BLaER1 treated with 17β-estradiol and CSF1 and Interleukin-3, amounts not matched to agents 10 nM and 100 nM (cell line): ENCODE measurements around the gene HLA-DMA.

Source experiments
- H3K27ac ChIP-seq, 11 experiments: shearing (Covaris generic); formaldehyde crosslinking; 2 replicates each; pipeline ENCODE4 v1.8.1; 2022
- H3K27me3 ChIP-seq, 11 experiments: shearing (Covaris generic); formaldehyde crosslinking; 2 replicates each; pipeline ENCODE4 v1.8.1; 2022
- H3K36me3 ChIP-seq, 11 experiments: shearing (Covaris generic); formaldehyde crosslinking; 2 replicates each; pipeline ENCODE4 v1.8.1; 2022
- H3K4me1 ChIP-seq, 10 experiments: shearing (Covaris generic); formaldehyde crosslinking; 2 replicates each; pipeline ENCODE4 v1.8.1; 2022
- H3K4me2 ChIP-seq, 11 experiments: shearing (Covaris generic); formaldehyde crosslinking; 2 replicates each; pipeline ENCODE4 v1.8.1; 2022
- H3K4me3 ChIP-seq, 10 experiments: shearing (Covaris generic); formaldehyde crosslinking; 2 replicates each; pipeline ENCODE4 v1.8.1; 2022
- H3K9ac ChIP-seq, 11 experiments: shearing (Covaris generic); formaldehyde crosslinking; 2 replicates each; pipeline ENCODE4 v1.8.1; 2022
- H3K9me3 ChIP-seq, 11 experiments: shearing (Covaris generic); formaldehyde crosslinking; replicated peaks in 1 of 11; 2 replicates each; pipeline ENCODE4 v1.8.1; 2022
- H4K20me1 ChIP-seq, 11 experiments: shearing (Covaris generic); formaldehyde crosslinking; 2 replicates each; pipeline ENCODE4 v1.8.1; 2022
- Cebpa-rat ChIP-seq, 11 experiments: shearing (Covaris generic); IDR thresholded peaks; 2 replicates each; pipeline ENCODE4 v1.8.1; 2022

Gene HLA-DMA

GRCh38 chr6:32952817-32953739, at the start of gene HLA-DMA:
Gene HLA-DMA, minus strand, starts transcription at chr6:32953097. Its CDS starts 61 bp downstream, at chr6:32953036.
- peak within 1 kb of the TSS; percentile 76 to 98 (median 92) for H3K4me2 ChIP-seq
- H3K9me3 ChIP-seq, result no peaks in the 10 kb centered on the region
- H3K4me1 ChIP-seq, result peaks cover 77 to 83% (median 79%) of the 10 kb centered on the region in 10 experiments
- H3K36me3 ChIP-seq, result peaks cover 8 to 27% (median 19%) of the 10 kb centered on the region in 11 experiments; a peak in 17 of 22 replicates
- no peak for TF ChIP-seq Cebpa-rat (IDR thresholded peaks at IDR 0.05)
- H3K27me3 ChIP-seq, result no peaks in the 10 kb centered on the region
- peak within 1 kb of the TSS; percentile 75 to 91 (median 82) for H3K27ac ChIP-seq
- peaks cover 0 to 9% (median 0%) of the 10 kb centered on the region in 11 experiments; a peak in 4 of 22 replicates for H4K20me1 ChIP-seq
- peak within 1 kb of the TSS; percentile 59 to 74 (median 64) for H3K4me3 ChIP-seq
- H3K9ac ChIP-seq, result peak within 1 kb of the TSS; percentile 66 to 86 (median 79)

DNA sequence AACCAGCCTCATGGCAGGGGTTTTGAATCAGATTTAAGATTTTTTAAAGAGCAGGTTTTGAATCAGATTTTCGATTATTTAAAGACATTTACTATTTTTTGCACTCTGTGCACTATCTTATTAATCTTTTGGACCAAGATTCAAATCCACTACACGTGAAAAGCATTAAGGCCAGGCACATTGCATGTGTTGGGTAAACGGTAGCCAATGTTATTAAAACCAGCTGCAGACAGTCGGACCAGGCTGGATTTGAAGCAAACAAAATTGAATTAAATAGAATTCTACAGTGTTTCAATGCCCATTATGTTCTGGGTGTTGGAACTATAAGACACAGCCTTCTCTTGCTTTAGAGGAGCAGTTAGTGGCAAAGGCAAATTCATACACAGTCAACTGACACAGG, 48.8 kb upstream of the HLA-DMA start:
- no peak overlapping the region for H3K4me2 ChIP-seq
- peaks cover 0 to 15% (median 12%) of the 10 kb centered on the region in 11 experiments; a peak in 13 of 22 replicates for H3K36me3 ChIP-seq
- H3K27me3 ChIP-seq, result no peaks in the 10 kb centered on the region
- H3K4me1 ChIP-seq, result peaks cover under 1 to 10% (median 9%) of the 10 kb centered on the region in 10 experiments; a peak in 15 of 20 replicates
- H3K4me3 ChIP-seq, result no peak overlapping the region
- H3K9ac ChIP-seq, result no peak overlapping the region
- no peaks in the 10 kb centered on the region for H3K9me3 ChIP-seq
- H4K20me1 ChIP-seq, result no peaks in the 10 kb centered on the region
- no peak overlapping the region for H3K27ac ChIP-seq
- TF ChIP-seq Cebpa-rat (IDR thresholded peaks at IDR 0.05), result no peak

DNA sequence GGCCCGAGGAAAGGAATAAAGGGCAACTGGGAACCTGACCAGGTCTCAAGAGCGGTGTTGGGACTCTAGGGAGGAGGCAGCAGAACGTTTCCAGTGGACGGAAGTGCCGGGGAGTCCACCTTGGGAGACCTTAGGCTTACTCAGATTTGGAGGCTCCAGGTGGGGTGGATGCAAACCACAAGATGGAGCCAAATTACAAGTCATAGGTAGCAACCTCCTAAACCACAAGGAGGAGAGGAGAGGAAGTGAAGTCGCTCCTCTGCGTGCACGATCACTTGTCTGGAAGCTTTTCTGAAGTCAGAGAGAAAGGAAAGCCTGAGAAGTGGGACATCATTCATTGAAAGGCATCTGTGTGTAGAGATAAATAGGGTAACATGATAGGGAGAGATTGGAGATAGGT, 47.2 kb upstream of the HLA-DMA start:
- Histone ChIP-seq H3K36me3 (no peaks in the 10 kb centered on the region; a peak in 1 of 22 replicates), H3K27me3 (no peaks in the 10 kb centered on the region), H3K9me3 (no peaks in the 10 kb centered on the region), H4K20me1 (no peaks in the 10 kb centered on the region), H3K4me2 (peak overlapping the region in 10 of 11 experiments; percentile 1 to 45 (median 14); a peak in 13 of 22 replicates), H3K4me3 (no peak overlapping the region), H3K9ac (no peak overlapping the region), H3K27ac (no peak overlapping the region), H3K4me1 (peaks cover 0 to 10% (median 9%) of the 10 kb centered on the region in 10 experiments; a peak in 14 of 20 replicates)
- TF ChIP-seq Cebpa-rat (IDR thresholded peaks at IDR 0.05), result no peak

- no peaks in the 10 kb centered on the region for H3K9me3 ChIP-seq
- H3K4me2 ChIP-seq, result no peak overlapping the region
- H3K27ac ChIP-seq, result no peak overlapping the region
- peaks cover 0 to 6% (median 6%) of the 10 kb centered on the region in 10 experiments; a peak in 14 of 20 replicates for H3K4me1 ChIP-seq
- no peak overlapping the region for H3K9ac ChIP-seq
- H3K27me3 ChIP-seq, result no peaks in the 10 kb centered on the region
- H3K36me3 ChIP-seq, result no peaks in the 10 kb centered on the region
- H4K20me1 ChIP-seq, result no peaks in the 10 kb centered on the region
- no peak overlapping the region for H3K4me3 ChIP-seq
- no peak for TF ChIP-seq Cebpa-rat (IDR thresholded peaks at IDR 0.05)
Measured at GRCh38 chr6:32995448-32995847, 42.6 kb upstream of the HLA-DMA start.

DNA sequence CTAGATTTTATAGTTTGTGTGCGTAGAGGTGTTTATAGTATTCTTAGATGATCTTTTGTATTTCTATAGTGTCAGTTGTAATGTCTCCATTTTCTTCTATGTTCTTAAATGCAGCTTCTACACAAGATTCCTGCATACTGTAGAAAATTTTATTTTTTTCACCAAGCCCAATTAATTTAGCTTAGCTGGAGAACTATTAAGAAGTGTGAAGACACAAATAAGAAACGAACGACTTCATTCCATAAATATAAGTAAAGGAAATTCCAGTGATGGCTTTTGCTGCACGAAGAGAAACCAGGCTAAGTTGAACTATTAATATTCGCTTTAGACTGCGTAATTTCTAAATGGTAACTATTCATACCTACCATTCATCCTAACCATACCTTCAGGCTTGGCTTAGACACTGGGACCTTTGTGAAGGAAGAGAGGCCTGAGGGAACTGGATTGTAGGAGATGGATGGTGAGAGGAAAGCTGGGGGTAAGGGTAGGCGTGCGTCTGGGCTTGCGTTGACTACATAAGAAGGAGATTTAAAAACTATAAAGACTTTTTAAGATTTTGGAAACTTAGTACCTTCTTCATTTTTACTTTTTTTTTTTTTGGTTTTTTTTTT, 40.6 kb upstream of the HLA-DMA start:
- Histone ChIP-seq H3K36me3 (no peaks in the 10 kb centered on the region), H3K9me3 (no peaks in the 10 kb centered on the region), H3K4me1 (no peaks in the 10 kb centered on the region), H3K27ac (no peak overlapping the region), H3K9ac (no peak overlapping the region), H4K20me1 (no peaks in the 10 kb centered on the region), H3K4me2 (no peak overlapping the region), H3K27me3 (no peaks in the 10 kb centered on the region), H3K4me3 (no peak overlapping the region)
- no peak for TF ChIP-seq Cebpa-rat (IDR thresholded peaks at IDR 0.05)

- Histone ChIP-seq H3K27ac (no peak overlapping the region), H3K9ac (no peak overlapping the region), H3K4me2 (no peak overlapping the region), H4K20me1 (no peaks in the 10 kb centered on the region), H3K36me3 (no peaks in the 10 kb centered on the region), H3K4me1 (peaks cover 0 to 6% (median 0%) of the 10 kb centered on the region in 10 experiments; a peak in 3 of 20 replicates), H3K4me3 (no peak overlapping the region), H3K27me3 (no peaks in the 10 kb centered on the region), H3K9me3 (no peaks in the 10 kb centered on the region)
- no peak for TF ChIP-seq Cebpa-rat (IDR thresholded peaks at IDR 0.05)
Measured at GRCh38 chr6:32991972-32992371, 39.1 kb upstream of the HLA-DMA start.

DNA sequence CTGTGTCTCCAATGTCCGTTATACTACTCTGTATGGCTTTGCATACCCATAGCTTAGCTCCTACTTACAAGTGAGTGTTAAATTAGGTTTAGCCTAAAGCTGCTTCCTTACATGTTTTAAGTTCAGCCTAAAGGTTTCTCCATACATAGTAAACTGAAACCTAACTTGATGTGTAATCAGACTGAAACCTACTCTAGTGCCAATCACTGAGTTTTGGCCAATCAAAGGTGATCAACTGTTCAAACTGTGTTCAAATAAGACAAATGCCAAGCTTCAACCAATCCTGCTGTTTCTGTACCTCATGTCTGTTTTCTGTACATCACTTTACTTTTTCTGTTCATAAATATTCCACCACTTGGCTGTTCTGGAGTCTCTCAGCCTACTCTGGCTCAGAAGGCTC, 36.5 kb upstream of the HLA-DMA start:
- Histone ChIP-seq H3K27me3 (no peaks in the 10 kb centered on the region), H3K36me3 (no peaks in the 10 kb centered on the region), H3K4me3 (no peak overlapping the region), H3K9ac (no peak overlapping the region), H3K9me3 (no peaks in the 10 kb centered on the region), H4K20me1 (peaks cover 2 to 7% (median 4%) of the 10 kb centered on the region in 11 experiments; a peak in 18 of 22 replicates), H3K27ac (no peak overlapping the region), H3K4me2 (no peak overlapping the region), H3K4me1 (peaks cover 0 to 6% (median 0%) of the 10 kb centered on the region in 10 experiments; a peak in 3 of 20 replicates)
- no peak for TF ChIP-seq Cebpa-rat (IDR thresholded peaks at IDR 0.05)

DNA sequence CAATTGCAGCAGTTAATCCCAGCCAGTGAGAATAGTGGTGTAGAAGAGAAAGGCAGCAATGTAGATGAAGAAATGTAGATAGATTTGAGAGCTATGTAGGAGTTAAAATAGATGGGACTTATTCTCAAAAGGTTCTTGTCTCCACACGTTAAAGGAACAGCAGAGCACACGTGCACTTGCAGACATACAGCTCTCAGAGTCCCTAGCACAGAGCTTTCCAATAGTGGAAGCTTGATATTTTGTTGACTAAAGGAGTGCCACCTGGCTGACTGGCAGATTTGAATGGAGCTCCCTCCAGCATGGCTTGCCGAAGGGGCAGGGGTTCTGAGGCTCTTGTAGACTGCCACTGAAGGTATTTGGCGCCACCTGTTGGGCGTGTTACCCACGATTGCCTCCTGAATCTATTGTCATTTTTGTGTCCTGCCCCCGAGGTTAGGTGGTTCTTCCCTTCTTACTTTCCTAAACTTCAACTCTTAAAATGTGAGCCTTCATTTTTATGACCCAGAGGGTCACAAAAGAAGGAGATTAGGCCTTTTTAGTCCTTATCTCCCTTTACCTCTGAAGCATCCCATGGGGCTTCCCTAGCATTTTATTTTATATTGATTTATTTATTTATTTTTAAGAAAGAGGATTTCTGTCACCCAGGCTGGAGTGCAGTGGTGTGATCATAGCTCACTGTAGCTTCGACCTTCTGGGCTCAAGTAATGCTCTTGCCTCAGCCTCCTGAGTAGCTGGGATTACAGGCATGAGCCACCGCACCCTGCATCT, 31.9 kb upstream of the HLA-DMA start:
- no peak overlapping the region for H3K27ac ChIP-seq
- H3K4me2 ChIP-seq, result no peak overlapping the region

More for the DNA sequence above, 31.9 kb upstream of the HLA-DMA start:
- peaks cover 36 to 40% (median 38%) of the 10 kb centered on the region in 11 experiments for H3K36me3 ChIP-seq
- no peak overlapping the region for H3K4me3 ChIP-seq
- TF ChIP-seq Cebpa-rat (IDR thresholded peaks at IDR 0.05), result no peak
- no peaks in the 10 kb centered on the region for H3K27me3 ChIP-seq
- H4K20me1 ChIP-seq, result peaks cover 48 to 53% (median 49%) of the 10 kb centered on the region in 11 experiments
- no peaks in the 10 kb centered on the region for H3K9me3 ChIP-seq
- H3K9ac ChIP-seq, result peak overlapping the region in 1 of 11 experiments; percentile 9; a peak in 1 of 22 replicates
- H3K4me1 ChIP-seq, result peaks cover 3 to 32% (median 10%) of the 10 kb centered on the region in 10 experiments; a peak in 16 of 20 replicates
